ENCODE measurements around the gene CHPF2.

CHPF2 gene, protein sequence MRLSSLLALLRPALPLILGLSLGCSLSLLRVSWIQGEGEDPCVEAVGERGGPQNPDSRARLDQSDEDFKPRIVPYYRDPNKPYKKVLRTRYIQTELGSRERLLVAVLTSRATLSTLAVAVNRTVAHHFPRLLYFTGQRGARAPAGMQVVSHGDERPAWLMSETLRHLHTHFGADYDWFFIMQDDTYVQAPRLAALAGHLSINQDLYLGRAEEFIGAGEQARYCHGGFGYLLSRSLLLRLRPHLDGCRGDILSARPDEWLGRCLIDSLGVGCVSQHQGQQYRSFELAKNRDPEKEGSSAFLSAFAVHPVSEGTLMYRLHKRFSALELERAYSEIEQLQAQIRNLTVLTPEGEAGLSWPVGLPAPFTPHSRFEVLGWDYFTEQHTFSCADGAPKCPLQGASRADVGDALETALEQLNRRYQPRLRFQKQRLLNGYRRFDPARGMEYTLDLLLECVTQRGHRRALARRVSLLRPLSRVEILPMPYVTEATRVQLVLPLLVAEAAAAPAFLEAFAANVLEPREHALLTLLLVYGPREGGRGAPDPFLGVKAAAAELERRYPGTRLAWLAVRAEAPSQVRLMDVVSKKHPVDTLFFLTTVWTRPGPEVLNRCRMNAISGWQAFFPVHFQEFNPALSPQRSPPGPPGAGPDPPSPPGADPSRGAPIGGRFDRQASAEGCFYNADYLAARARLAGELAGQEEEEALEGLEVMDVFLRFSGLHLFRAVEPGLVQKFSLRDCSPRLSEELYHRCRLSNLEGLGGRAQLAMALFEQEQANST

DNA sequence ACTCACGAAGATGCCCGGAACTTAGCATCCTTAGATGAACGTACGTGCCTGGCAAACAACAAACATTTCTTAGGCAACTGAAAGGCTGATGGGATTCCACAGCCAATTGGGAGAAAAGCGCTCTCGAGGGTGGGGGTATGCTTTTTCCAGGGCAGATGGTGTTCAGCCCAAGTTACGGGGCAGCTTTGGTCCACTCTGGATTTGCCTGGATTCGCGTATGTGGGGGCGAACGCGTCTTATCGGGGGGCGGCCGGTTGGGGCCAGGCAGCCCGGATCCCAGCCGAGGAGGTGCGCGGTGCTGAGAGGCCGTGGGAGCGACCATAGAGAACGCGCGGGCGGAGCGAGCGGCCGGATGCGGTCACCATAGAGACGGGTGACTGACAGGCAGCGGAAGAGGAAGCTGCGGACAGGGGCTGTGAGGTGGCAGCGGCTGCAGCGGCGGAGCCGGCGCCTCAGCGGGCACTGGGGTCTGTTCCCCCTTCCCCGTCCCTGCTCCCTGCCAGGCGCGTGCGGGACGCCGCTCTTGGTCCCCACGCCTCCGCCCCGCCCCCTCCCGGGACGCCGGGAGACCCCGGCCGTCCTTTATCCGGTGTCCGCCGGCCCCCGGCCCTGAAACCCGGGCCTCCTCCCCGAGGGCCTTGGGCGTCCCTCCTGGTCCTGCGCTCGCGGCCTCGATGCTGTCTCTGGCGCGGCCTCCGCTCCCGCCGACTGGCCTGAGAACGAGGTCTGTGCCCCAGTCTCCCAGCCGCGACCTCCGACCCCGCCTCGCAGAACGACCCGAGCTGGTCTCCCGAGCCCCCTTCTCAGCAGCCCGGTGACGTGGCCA is at the start of gene CHPF2:
Gene CHPF2 (plus strand): TSS at position 393 of the 826 bp plus-strand sequence. CDS start 1,529 bp downstream, outside the sequence.
- DNase-seq (ENCODE audit: low read depth) = no peak
- peak within 1 kb of the TSS; percentile 94 for H3K4me3 ChIP-seq (ENCODE audit: low read length)
- TF ChIP-seq, protein P1, sequence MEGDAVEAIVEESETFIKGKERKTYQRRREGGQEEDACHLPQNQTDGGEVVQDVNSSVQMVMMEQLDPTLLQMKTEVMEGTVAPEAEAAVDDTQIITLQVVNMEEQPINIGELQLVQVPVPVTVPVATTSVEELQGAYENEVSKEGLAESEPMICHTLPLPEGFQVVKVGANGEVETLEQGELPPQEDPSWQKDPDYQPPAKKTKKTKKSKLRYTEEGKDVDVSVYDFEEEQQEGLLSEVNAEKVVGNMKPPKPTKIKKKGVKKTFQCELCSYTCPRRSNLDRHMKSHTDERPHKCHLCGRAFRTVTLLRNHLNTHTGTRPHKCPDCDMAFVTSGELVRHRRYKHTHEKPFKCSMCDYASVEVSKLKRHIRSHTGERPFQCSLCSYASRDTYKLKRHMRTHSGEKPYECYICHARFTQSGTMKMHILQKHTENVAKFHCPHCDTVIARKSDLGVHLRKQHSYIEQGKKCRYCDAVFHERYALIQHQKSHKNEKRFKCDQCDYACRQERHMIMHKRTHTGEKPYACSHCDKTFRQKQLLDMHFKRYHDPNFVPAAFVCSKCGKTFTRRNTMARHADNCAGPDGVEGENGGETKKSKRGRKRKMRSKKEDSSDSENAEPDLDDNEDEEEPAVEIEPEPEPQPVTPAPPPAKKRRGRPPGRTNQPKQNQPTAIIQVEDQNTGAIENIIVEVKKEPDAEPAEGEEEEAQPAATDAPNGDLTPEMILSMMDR (conservative IDR thresholded peaks at IDR 0.05; ENCODE audit: low read depth, low read length) = no peak

DNA sequence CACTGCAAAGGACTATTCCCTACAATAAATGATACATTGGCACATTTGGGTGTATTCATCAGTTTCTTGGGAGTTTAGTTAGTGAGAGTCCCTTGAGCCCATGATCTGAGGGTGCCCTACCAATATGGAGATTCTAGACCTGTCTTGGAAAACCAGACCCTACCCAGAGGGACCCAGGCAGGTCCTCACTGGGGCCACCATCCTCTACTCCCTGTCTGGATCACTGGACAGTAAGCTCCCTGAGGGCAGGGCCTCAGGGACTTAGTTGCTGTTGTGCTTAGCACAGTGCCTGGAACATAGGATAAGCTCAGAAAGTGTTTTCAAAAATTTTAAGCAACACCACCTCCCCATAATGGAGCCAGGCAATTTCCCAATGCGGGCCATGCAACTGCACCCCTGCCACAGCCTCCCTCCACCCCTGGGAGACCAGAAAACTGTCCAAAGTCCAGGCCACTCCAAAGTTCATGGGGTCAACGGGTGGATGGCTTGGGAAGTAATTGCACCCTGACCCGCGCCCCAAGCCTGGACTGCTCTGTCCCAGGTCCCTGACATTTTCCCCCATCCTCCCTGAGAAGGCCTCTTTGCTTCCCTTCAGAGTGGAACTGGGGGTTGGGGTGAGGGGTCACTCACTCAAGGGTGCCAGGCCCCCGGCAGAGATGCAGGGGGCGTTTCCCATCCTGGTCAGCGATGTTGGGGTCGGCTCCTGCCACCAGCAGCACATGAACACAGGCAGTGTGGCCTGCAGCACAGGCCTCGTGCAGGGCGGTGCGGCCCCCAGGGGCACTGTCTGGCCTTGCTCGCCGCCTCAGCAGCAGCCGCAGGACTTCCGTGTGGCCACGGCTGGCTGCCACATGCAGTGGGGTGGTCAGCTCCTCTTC is 46.3 kb upstream of the CHPF2 start:
- no peak for DNase-seq (ENCODE audit: low read depth)
- H3K4me3 ChIP-seq (ENCODE audit: low read length) = no peak overlapping the region
- TF ChIP-seq, protein P1 (conservative IDR thresholded peaks at IDR 0.05; ENCODE audit: low read depth, low read length) = no peak

DNA sequence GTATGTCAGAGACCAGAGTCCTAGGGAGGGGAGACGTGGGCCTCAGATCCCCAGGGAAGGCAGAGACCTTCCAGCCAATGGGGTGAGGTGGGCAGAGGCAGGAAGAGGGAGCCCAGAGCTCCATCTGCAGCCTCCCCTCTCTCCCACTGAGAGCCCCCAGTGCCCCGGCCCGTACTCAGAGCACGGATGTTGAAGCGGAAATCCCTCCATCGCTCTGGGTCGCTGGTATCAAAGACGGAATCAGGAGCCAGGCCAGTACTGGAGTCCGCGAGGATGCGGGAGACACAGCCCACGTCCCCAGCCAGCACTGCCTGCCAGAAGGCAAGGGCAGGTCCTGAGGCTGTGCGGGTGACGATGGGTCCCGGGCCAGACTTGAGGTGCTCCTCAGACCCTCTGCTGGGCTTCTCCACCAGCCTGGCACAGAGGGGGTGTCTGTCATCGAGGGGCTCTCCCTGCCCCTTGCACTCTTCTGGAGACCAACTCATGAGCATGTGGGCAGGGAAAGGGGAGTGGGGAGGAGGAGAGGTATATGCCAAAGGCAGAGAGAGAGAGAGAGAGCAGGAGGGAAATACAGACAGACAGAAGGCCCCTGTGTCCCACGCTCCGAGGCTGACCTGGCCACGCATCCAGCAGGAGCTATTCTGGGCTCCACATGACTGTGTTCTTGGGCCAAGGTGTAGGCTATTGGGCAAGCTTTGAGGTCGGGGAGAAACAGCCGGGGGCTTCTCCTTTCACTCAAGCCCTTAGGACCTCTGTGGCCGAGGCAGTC is 45.5 kb upstream of the CHPF2 start, which contains the start of gene ASB10:
Gene ASB10 (minus strand): TSS at position 611 of the 769 bp plus-strand sequence. CDS start 120 bp downstream, at position 491.
- TF ChIP-seq, protein P1 (conservative IDR thresholded peaks at IDR 0.05; ENCODE audit: low read depth, low read length) = no peak
- no peak for DNase-seq (ENCODE audit: low read depth)
- no peak within 1 kb of the TSS for H3K4me3 ChIP-seq (ENCODE audit: low read length)

DNA sequence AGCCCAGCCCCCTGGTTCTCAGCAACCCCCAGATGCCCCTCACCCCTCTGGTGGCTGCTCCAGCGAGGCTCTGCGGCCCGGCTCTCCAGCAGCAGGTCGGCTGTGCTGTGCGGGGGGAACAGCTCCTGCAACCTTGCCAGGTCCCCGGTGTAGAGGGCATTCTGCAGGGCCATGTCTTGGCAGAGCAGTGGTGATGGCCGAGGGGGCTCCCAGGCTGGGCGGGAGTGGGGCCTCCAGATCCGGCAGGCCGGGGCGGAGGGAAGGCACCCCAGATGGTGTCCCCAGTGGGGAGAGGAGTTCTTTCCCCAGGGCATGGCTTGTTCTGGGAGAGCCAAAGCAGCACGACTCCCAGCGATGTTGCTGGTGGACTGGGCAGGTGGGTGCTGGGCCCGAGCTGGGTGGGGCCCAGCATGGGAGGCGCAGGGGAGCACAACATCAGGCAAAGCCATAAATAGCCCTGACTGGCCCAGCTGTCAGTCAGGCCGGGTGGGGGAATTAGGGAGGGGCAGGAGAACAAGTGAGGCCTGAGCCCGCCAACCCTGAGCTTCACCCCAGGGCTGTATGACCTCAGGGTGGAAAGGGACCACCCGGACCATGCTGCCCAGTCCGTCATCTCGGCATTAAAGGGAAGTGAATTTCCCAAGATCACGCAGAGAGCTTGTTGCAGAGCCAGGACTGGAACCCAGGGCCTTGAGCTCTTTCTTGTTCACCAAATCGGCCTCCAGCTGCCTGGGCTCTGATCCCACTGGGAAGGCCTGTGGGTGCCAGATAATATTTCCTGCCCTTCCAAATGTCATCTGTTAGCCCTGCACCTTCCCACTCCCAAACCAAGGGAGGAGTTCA is 44.7 kb upstream of the CHPF2 start:
- TF ChIP-seq, protein P1 (conservative IDR thresholded peaks at IDR 0.05; ENCODE audit: low read depth, low read length) = no peak

DNA sequence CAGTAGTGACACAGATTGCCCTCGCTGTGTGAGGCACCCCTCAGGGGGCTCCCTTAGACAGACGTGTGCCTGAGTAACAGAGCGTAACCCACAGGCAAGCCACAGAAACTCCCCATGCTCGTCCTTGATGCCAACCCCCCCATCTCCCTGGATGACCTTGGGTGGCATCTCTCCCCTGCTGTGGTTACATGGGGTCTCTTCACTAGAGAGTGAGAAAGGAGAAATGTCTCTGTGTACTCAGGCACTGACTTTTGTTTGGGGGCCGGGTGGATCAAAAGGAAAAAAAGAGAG is 44.1 kb upstream of the CHPF2 start:
- DNase-seq (ENCODE audit: low read depth) = no peak
- H3K4me3 ChIP-seq (ENCODE audit: low read length) = no peak overlapping the region
- TF ChIP-seq, protein P1 (conservative IDR thresholded peaks at IDR 0.05; ENCODE audit: low read depth, low read length) = no peak

More for the DNA sequence above, 44.7 kb upstream of the CHPF2 start:
- H3K4me3 ChIP-seq (ENCODE audit: low read length) = no peak overlapping the region
- no peak for DNase-seq (ENCODE audit: low read depth)

Measured in retinal pigment epithelial cell (primary cell).